Sigmoid colon (tissue), 4 donors: ENCODE measurements around the gene WNK2.

Source experiments
- CTCF ChIP-seq, 4 experiments: fragments of 450-650 bp in 3 of 4; fragments of 200-600 bp in 1 of 4; IDR thresholded peaks; one replicate each; pipeline ENCODE4 v1.5.1; 2016 to 2019; ENCODE audit warnings: antibody characterized with exemption in 4 of 4, mild to moderate bottlenecking in 3 of 4, moderate library complexity in 2 of 4
- POLR2A ChIP-seq, 2 donors: fragments of 450-650 bp; IDR thresholded peaks; one replicate each; pipeline ENCODE4 v1.6.1; 2016; ENCODE audit warnings: antibody characterized with exemption in 2 of 2, mild to moderate bottlenecking in 2 of 2, moderate library complexity in 2 of 2
- POLR2AphosphoS5 ChIP-seq, 4 donors: sonication (generic); formaldehyde crosslinking; IDR thresholded peaks; one replicate each; pipeline ENCODE4 v1.6.1; 2017; ENCODE audit warnings: antibody characterized with exemption in 4 of 4

- TF ChIP-seq CTCF (IDR thresholded peaks at IDR 0.05), result no peak
- no peak for TF ChIP-seq POLR2AphosphoS5 (IDR thresholded peaks at IDR 0.05)
- no peak for TF ChIP-seq POLR2A (IDR thresholded peaks at IDR 0.05)
Observed at GRCh38 chr9:93298498-93299417, 114.8 kb downstream of the WNK2 start.
